Fibroblast of upper back skin (primary cell): ENCODE measurements around the gene FNIP2.
"Not testable (repeated sequence)": the region's sequence is repeated elsewhere in the genome, so short reads cannot be mapped to it uniquely, and the experiment has no call there.

Experiments
- DNase-seq: peaks from one replicate; pipeline ENCODE4 v3.0.0-alpha.2; 2013

The FNIP2 gene

GRCh38 chr4:158875455-158875854 is 106.6 kb downstream of the FNIP2 start:
- DNase-seq, result no peak

- no peak for DNase-seq
These were observed 108.2 kb downstream of the FNIP2 start for GRCh38 chr4:158877069-158877468.

- not testable (repeated sequence) for DNase-seq
These were observed 113.3 kb downstream of the FNIP2 start for GRCh38 chr4:158882142-158882541.

- DNase-seq, result peak; percentile 41
These were observed 115.5 kb downstream of the FNIP2 start for GRCh38 chr4:158884280-158884679.

GRCh38 chr4:158885564-158885963 is 116.7 kb downstream of the FNIP2 start:
- no peak for DNase-seq

GRCh38 chr4:158890294-158890693 is 121.5 kb downstream of the FNIP2 start:
- no peak for DNase-seq

- DNase-seq, result no peak
These were observed 122.4 kb downstream of the FNIP2 start for GRCh38 chr4:158891256-158891655.

GRCh38 chr4:158894826-158895225 is 126.0 kb downstream of the FNIP2 start:
- no peak for DNase-seq

GRCh38 chr4:158895797-158896576 is 127.2 kb downstream of the FNIP2 start:
- DNase-seq, result no peak

- DNase-seq, result not testable (repeated sequence)
These were observed 127.9 kb downstream of the FNIP2 start for GRCh38 chr4:158896577-158897238.

GRCh38 chr4:158900408-158900807 is 131.6 kb downstream of the FNIP2 start:
- DNase-seq, result not testable (repeated sequence)

- DNase-seq, result peak; percentile 62
These were observed 133.7 kb downstream of the FNIP2 start for GRCh38 chr4:158902280-158903078.

- no peak for DNase-seq
These were observed 134.2 kb downstream of the FNIP2 start for GRCh38 chr4:158903079-158903456.

- DNase-seq, result no peak
These were observed 134.7 kb downstream of the FNIP2 start for GRCh38 chr4:158903472-158904043.

- DNase-seq, result no peak
These were observed 136.0 kb downstream of the FNIP2 start for GRCh38 chr4:158904815-158905214.

- no peak for DNase-seq
These were observed 137.2 kb downstream of the FNIP2 start for GRCh38 chr4:158906073-158906472.

- peak; percentile 72 for DNase-seq
These were observed 143.6 kb downstream of the FNIP2 start for GRCh38 chr4:158912390-158912789.

GRCh38 chr4:158912806-158913205 is 144.0 kb downstream of the FNIP2 start:
- peak; percentile 45 for DNase-seq

GRCh38 chr4:158913766-158914165 is 144.9 kb downstream of the FNIP2 start:
- peak; percentile 52 for DNase-seq

- DNase-seq, result peak; percentile 88
These were observed 145.4 kb downstream of the FNIP2 start for GRCh38 chr4:158914218-158914617.

GRCh38 chr4:158915683-158916241 is 146.9 kb downstream of the FNIP2 start:
- DNase-seq, result peak; percentile 3

- not testable (repeated sequence) for DNase-seq
These were observed 151.7 kb downstream of the FNIP2 start for GRCh38 chr4:158920452-158920996.
